ENCODE data around the gene ARHGEF39.
A peak's percentile ranks its signal among the peaks of the same experiment; 100 is the strongest.

The ARHGEF39 gene, protein sequence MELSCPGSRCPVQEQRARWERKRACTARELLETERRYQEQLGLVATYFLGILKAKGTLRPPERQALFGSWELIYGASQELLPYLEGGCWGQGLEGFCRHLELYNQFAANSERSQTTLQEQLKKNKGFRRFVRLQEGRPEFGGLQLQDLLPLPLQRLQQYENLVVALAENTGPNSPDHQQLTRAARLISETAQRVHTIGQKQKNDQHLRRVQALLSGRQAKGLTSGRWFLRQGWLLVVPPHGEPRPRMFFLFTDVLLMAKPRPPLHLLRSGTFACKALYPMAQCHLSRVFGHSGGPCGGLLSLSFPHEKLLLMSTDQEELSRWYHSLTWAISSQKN

DNA sequence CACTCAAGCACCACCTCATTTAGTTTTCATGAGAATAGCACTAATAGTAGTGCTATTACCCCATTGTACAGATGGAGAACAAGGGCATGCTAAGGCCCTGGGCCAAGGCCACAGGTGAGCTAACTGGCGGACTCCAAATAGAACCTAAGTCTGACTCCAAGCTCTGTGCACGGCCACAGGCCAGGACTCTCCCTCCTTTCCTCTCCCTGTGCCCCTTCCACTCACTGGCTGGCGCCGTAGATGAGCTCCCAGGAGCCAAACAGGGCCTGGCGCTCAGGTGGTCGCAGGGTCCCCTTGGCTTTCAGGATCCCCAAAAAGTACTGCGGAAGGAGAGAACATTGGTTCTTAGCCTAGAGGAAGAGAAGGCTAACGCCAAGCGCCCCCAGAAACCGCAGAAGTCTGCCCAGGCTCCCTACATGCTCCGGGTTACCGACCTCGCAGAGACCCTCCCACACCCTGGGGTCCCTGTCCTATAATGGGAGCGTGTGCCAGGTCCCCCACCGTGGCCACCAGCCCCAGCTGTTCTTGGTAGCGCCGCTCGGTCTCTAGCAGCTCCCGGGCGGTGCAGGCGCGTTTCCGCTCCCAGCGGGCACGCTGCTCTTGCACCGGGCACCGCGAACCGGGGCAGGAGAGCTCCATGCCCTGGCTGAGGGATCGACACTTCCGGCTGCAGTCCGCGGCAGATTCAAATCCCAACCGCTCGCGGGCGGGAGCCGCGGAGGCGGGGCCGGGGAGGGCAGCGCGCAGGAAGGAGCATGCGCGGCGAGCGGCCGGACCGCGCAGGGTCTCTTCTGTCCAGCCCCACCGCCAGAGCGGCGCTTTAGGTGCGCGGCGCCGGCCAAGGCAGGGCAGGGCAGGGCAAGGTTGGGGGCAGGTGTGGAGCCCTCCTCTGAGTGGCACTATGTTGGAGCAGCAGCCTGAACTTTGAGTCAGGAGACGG lies at the start of gene ARHGEF39:
Gene ARHGEF39 (minus strand): TSS at position 665 of the 940 bp plus-strand sequence. CDS start 26 bp downstream, at position 639.
- DNase-seq = peak; percentile 96

DNA sequence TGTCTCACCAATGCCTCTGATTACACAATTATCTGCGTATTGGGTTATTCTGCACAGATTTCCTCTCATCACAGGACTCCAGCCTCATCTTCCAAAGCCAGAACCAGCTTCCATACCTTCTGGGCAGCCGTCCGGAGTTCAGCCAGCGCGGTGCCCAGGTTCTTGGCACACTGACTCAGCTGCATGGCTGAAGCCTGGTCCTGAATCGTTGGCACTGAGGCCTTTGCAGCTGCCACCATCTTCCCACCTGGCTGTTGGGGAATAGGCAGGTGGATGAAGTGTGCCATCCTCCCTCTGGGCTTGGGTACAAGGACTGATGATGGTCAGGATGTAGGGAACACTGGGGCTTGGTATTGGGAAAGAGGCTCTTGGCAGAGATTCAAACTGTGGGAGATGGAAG lies 49.1 kb upstream of the ARHGEF39 start:
- DNase-seq = no peak

DNA sequence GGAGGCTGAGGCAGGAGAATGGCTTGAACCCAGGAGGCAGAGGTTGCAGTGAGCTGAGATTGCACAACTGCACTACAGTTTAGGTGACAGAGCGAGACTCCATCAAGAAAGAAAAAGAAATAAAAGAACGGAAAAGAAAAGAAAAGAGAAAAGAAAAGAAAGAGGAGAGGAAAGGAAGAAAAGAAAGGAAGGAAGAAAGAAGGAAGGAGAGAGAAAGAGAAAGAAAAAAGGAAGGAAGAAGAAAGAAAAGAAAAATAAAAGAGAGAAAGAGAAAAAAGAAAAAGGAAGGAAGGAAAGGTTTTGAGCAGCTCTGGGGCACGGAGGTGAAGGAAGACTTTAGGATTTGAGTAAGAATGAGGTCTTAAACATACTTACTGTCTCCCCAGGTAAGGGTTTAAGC lies 48.6 kb upstream of the ARHGEF39 start:
- no peak for DNase-seq

DNA sequence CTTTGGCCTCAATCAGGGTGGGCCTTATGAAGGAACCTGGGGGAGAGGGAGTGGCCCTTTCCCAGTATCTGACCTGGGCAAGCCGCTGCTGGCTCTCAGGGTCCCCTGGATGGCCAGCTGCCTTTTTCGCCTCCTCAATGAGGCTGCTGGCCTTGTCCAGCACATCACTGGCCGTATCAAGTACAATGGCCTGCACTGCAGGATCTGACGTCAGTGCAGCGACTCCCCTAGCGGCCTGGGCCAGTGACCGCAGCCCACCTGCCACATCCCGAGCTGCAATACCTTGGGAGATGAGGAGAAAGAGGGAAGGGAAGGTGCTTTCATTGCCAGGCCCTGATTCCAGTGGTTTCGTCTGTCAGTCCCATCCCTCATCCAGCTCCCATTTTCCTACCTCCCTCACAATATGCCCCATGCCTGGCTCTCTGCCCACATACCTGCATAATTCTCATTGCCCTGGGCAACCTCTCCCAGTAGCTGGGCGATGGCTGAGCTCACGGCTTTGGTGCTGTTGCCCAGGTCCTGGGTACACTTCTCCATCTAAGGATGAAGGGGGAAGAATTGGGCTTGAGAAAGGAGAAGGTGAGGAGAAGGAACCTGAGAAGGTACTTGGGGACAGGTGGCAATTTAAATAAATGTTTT lies 47.9 kb upstream of the ARHGEF39 start:
- no peak for DNase-seq

DNA sequence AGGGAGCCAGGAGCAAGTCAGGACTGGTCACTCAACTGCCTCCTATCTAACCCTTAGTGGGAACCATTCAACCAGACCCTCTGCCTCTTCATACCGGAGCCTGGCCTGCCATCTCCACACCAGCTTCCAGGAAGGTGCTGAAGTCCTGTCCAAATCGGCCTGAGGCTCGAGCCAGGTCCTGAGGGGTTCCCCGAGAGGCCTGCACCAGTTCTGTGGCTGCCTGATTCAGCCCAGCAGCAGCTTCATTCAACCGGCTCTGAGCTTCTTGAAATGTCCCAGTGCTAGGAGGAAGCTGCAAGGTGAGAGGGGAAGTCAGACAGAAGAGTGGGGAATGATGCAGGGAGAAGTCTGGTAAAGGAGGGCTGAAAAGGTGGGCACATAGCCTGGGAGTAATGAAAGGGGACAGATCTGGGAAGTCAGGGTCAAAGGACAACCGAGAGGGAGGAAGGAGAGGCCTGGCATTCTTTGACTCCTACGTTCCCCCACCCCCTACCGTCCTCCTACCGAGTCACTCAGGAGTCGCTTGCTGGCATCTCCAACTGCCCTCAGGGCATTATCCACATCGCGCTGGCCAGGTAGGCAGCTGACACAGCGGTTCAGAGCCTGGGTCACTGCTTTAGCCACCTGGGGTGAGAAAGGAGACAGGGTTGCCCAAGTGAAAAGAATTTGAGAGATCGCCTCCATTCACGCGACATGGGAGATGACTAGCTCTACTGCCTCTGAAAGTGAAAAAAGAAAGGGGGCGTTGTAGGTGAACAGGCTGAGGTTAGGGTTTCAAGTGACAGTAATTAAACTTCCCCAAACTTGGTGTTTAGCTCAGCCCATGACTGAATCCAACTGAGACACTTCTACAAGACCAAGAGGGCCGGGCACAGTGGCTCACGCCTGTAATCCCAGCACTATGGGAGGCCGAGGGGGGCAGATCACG lies 46.8 kb upstream of the ARHGEF39 start:
- no peak for DNase-seq

DNA sequence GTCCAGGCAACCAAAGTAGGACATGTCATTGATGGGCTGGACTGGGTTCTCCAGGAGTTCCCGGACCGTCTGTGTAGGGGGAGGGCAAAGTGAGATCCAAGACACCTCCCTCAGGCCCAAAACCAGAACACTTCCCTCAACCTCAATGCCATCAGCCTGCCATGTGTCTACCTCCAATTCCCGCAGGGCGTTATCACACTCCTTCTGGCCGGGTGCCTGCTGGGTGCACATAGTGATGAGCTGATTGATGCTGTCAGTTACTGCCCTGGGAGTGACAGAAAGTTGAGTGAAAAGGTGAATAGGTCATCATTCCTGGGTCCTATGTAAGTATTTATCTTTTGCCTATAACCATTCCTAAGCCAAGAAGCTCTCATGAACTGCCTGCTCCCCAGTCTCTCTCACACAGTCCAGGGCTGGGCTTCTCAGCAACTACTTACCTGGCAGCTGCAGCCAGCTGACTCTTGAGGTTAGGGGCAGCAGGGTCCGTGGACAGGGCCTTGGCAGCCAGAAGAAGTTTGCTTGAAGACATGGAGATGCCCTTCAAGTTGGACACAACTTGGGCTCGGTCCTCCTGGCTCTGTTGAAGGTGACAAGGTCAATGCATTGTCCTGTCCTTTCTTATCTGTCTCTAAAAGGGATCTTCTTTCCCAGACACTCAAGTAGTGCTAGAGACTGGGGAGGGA lies 46.0 kb upstream of the ARHGEF39 start:
- DNase-seq = no peak

DNA sequence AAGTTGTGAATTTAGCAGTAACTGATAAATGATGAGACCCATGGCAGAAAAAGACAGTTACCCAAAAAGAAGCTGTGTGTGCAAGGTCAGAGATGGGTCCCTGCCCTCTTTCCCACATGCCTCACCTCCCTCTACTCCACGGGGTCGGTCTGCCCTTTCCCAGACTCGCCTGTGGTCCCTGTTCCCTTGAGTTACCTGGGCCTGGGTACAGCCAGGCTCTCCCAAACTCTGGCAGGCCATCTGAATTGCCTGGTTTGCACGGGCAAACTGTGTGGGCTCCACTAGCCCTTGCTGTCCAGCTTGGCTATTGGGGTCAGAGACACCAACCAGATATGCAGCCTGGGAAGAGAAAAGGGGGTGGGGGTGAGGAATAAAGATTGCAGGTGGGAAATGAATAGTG lies 43.2 kb upstream of the ARHGEF39 start:
- DNase-seq = no peak

DNA sequence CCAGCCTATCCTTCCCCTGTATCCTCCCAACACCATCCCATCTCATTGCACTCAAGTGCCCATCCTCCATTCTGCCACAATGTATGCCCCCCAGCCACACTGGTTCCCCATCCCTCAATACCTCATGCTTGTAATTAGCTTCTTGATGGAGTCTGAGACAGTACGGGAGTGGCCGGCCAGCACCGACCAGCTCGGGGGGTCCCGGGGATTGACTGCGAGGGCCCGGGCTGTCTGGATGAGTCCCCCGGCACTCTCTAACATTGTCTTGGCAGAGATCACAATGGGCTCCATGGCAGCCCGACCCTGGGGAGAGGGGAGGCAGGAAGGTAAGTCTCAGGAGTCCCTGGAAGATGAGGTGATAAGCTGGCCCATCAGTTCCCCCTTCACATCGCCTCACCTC lies 42.0 kb upstream of the ARHGEF39 start:
- no peak for DNase-seq

DNA sequence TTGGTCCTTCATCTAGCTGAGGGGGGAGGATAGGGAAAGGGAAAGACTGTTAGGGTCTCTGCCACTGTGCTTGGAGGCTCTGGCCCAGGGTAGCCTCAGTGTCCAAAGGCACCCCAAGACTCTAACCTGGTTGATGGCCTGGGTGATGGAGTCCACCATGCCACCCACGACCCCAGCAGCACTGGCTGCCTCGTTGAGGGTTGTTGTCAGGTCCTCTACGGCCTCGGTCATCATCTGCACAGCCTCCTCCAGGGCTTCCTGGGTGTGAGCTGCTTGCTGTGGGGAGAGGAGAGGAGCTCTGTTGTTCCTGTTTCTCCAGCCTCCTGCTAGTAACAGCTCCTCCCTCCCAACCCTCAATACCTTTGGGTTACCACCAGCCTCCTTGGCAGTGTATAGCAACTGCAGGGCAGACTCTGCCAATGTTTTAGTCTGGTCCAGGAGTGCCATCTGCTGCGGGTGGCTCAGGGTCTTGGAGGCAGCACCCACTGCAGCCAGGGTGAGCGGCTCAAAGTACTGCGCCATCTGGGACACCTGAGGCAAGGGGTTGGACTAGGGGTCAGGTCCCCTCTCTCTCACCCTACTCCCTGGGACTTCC lies 40.9 kb upstream of the ARHGEF39 start:
- DNase-seq = no peak

DNA sequence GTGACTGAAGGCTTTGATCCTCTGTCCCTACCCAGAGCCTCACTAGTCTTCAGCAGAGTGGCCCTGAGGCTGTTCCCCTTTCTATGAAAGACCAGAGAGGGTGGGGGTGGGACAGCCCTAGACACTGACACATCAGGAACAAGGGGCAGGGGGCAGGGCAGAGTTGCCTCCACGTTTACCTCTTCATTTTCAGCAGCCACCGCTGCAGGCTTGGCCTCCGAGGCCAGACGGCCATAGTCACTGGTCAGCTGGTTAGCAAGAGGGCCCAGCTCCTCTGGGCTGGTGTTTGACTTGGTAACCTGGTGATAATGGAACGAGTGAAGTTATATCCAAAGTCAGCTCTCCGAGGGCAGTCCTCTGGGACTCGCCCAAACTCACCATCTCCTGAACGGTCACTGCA lies 40.4 kb upstream of the ARHGEF39 start:
- no peak for DNase-seq

DNA sequence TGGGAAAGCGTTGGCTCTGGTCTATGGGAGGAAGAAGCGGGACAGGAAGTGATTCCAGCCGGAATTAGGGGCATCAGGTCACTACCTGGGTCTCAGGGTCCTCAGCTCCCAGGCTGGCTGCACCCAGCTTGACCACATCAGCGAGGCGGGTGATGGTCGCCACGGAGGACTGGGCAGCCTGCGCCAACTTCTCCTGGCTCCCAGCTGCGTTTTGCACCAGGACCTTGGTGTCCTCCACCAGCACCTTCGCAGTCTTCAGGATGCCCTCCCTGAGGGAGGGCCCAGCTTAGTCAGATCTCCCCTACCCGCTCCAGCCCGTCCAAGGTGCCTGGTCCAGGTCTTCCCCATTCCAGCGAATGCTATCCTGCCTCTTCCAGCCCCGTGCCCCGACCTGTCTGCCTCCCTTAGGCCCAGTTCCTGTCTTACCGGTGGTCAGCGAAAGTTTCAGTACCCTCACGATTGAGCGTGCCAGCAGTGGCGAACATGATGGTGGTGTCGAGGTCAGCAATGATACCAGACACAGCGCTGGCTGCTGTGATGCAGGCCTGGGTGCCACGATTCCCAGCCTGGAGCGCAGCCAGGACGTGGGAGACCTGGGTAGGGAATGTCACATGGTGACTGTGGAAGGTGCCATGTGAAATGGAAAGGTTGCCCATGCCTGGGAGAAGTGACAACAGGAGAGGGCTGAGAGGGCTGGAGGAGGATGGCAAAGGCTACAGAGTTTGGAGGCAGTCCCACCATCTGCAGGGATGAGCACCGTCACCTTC lies 39.1 kb upstream of the ARHGEF39 start:
- no peak for DNase-seq

DNA sequence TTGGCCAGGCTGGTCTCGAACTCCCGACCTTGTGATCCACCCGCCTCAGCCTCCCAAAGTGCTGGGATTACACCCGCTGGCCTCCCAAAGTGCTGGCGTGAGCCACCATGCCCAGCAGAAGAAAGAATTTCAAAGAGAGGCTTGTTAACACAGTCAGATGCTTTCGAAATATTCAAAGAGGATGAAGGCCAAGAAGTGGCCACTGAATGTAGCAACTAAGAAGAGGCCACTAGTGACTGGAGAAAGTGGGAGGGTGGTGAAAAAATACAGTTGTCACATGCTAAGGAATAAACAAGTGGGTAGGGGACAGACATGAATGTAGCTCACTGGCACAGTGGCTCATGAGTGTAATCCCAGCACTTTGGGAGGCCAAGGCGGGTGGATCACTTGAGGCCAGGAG lies 37.7 kb upstream of the ARHGEF39 start:
- DNase-seq = no peak

DNA sequence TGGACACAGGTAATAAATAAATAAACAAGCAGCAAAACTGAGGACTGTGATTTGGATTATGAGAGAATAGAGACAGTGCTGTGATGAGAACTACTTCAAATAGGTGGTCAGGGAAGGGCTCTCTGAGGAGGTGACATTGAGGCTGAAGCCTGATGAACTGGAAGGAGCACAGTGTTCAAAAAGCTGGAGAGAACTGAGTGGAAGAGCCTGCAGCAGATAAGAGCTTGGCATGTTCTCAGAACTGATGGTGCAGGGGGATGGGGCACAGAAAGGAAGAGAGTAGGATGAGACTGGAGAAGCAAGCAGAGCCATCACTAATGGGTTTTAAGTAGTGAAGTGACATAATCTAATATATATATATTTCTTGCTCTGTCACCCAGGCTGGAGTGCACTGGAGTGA lies 35.9 kb upstream of the ARHGEF39 start:
- no peak for DNase-seq

DNA sequence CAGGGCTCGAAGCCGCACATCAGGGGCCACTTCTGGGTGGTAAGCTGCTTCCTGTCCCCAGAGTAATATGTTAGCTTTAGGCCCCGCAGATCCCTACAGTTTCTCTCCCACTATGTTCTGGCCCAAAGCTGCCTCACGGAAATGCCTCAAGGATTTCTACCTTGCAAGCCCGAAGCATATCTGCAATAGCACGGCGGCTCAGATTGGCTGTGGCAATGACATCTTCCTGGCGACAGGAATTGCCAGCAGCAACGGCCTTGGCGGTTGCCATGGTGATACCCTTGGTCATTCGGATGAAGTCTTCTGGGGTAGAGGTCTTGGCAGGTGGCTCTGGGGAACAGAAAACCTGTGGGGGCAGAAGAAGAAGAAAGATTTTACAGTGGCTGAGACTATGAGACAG lies 35.0 kb upstream of the ARHGEF39 start:
- DNase-seq = no peak

DNA sequence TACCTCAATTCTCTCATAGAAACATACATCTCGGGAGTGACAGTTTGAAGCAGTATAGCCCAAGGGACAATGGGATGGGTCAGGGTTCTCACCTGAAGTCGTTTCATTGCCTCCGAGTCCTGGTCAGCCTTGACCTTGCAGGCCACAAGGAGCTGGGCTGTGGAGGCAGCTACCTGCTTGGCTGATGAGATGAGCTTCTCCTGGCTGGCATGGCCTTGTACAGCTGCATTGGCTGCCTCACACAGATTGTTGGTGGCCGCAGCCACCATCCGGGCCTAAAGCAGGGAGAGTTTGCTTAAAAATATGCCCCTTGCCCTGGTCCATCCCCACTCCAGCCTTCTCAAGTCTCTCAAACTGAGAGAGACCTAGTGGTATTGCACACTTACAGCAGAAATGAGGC lies 33.2 kb upstream of the ARHGEF39 start:
- DNase-seq = no peak

DNA sequence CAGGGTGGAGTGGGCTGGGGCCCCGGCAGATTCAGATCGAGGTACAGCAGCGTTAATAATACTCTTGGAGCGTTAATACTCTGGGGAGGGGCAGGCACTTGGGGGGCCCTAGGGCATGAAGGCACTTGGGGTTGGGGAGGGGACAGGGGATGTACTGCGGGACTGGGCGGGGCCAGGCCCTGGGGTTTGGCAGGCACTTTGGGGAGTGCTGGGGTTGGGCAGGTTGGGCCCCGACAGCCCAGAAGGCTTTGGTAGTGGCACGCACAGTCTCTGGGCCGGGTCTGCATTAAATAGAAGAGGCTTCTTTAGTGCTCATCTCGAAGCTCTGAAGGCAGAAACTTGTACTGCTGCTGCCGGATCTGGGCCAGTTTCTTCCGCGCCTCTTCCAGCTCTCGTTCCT lies 32.5 kb upstream of the ARHGEF39 start:
- DNase-seq = no peak

DNA sequence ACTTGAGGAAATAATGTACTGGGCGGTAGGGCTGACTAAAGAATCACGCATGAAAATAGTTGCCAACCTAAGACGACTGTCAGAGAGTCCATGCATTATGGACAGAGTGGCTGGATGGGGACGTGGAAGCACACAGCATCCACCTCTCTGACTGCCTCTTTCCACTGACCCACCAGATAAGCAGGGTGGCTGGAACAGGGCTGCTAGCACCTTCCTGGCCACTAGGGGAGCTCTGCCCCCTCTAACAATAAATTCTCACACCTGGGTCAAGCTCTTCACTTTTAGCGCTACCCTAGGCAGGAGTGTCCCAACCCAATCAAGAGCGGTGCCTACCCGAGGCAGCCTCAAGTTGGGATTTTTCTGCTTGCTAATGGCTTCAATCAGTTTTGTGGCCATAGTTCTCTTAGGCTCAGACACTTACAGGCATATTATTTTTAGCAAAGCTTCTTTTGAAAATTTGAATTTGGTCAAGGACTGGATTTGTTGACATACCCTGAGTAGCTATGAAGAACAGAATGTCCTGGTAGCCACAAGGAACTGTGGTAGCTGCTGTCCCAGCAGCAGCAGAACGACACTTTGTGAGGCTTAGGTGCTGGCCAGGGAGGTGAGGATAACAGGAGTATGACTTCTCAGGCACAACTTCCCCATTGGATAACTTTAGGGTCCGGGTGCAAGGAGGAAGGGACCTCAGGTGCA lies 31.7 kb upstream of the ARHGEF39 start:
- peak; percentile 66 for DNase-seq

DNA sequence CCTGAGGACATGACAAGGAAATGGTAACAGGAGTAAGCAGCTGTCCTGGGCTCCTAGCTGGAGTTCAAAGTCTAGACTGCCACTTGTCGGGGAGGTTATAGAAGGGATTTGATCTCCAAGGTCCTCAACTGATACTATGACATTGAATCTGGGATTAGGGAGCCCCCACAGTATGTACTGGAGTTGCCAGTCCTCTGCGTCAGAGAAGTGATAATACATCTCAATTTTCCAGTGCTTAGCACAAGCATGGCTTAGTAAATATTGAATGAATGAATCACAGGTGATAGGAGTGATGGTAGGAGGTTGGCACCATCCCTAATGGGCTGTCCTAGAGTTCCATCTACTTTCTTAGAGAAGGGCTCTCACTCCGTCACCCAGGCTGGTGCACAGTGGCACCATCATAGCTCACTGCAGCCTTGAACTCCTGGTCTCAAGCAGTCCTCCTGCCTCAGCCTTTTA lies 31.0 kb upstream of the ARHGEF39 start:
- DNase-seq = no peak

DNA sequence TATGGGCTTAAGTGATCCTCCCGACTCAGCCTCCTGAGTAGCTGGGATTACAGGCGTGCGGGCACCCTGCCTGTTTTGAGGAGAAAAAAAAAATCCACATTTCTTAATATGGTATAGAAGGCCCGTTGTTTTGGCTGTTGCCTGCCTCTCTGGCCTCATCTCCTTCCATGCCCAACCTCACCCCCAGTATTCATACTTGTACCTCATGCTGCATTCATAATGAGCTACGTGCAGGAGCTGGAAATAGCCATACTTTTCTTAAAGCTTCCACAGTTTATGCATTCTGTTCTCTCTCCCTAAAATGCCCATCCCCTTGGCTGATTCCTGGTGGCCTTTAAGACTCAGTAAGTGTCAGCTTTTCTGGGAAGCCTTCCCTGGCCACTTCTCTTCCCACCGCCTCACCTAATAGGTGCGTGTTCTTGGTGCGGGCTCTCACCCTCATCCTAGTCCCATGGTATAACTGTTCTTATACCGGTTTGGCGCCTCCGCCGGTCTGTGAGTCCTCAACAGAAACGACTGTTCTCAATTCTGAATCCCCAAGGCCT lies 26.8 kb upstream of the ARHGEF39 start:
- DNase-seq = no peak

DNA sequence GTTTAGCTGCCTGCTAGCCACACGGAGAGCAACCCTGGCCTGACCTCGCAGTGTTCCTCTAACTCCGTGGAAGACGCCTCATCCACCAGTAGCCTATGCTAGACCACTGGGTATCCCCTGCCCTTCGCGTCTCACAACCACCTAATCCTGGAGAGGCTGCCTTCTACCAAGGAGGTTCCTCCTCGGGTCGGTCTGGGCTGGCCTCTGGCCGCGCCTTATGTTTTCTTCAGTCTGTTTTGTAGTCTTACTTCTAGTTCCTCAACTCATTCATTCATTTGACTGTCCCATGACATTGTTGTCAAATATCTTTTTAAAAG lies 26.3 kb upstream of the ARHGEF39 start:
- no peak for DNase-seq
